ENCODE data around the gene BRIP1. TPM values are rescaled to one million over a fixed set of nuclear protein-coding genes. Genes with fewer than 3 reads are reported as not detected.
"Not testable (repeated sequence)": the region's sequence is repeated elsewhere in the genome, so short reads cannot be mapped to it uniquely, and the experiment has no call there.

BRIP1 gene
- total RNA-seq, 1 donor from 2014 or later = 17.2 TPM

GRCh38 chr17:61684818-61685217 is 178.5 kb downstream of the BRIP1 start:
- Mint-ChIP-seq H3K27me3 (no peaks in the 10 kb centered on the region), H3K36me3 (ENCODE audit: low read depth) (peaks cover 30% of the 10 kb centered on the region), H3K4me1 (no peaks in the 10 kb centered on the region), H3K9me3 (no peaks in the 10 kb centered on the region), H3K4me3 (no peak overlapping the region), H3K27ac (no peak overlapping the region)
- intact Hi-C loops (cut with micrococcal nuclease) = no loop called here
- no peak for DNase-seq

DNA sequence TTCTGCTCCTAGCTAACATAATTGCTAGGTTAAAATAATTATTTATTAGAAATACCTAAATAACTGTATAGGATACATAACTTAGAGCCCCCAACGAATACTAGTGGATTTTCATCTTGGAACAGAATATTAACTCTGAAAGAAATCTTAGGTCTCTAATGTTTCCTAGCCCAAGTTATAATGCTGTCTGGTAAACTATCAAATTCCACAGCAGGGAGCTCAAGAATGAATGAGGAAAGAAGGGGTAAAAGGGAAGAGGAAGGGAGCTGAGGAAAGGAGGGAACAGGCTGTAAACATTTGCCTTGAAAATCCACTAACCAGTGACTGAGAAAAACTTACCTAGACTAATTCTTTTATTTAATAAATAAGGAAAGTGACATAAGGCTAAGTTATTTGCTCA is 179.2 kb downstream of the BRIP1 start:
- no peak overlapping the region for H3K4me3 Mint-ChIP-seq
- H3K4me1 Mint-ChIP-seq = no peaks in the 10 kb centered on the region
- no peaks in the 10 kb centered on the region for H3K9me3 Mint-ChIP-seq
- H3K36me3 Mint-ChIP-seq (ENCODE audit: low read depth) = peaks cover 25% of the 10 kb centered on the region
- intact Hi-C loops (cut with micrococcal nuclease) = no loop called here
- no peak for DNase-seq
- no peak overlapping the region for H3K27ac Mint-ChIP-seq
- no peaks in the 10 kb centered on the region for H3K27me3 Mint-ChIP-seq

- Mint-ChIP-seq H3K9me3 (no peaks in the 10 kb centered on the region), H3K4me1 (no peaks in the 10 kb centered on the region), H3K4me3 (no peak overlapping the region), H3K27me3 (no peaks in the 10 kb centered on the region), H3K27ac (no peak overlapping the region), H3K36me3 (ENCODE audit: low read depth) (peaks cover 21% of the 10 kb centered on the region)
- DNase-seq = no peak
- intact Hi-C loops (cut with micrococcal nuclease) = no loop called here
Measured at GRCh38 chr17:61683466-61683865, 179.9 kb downstream of the BRIP1 start.

DNA sequence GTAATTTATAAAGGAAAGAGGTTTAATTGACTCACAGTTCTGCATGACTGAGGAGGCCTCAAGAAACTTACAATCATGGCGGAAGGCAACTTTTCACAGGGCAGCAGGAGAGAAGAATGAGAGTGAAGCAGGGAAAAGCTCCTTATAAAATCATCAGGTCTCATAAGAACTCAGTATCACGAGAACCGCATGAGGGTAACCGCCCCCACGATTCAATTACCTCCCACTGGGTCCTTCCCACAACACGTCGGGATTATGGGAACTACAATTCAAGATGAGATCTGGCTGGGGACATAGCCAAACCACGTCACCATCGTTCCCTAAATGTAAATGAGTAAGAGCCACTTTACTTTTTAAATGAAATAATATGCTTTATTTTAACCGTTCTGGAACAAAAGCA is 182.4 kb downstream of the BRIP1 start:
- peaks cover 4% of the 10 kb centered on the region for H3K27me3 Mint-ChIP-seq
- no peak overlapping the region for H3K27ac Mint-ChIP-seq
- peaks cover 8% of the 10 kb centered on the region for H3K36me3 Mint-ChIP-seq (ENCODE audit: low read depth)
- DNase-seq = no peak
- intact Hi-C loops (cut with micrococcal nuclease) = no loop called here
- H3K9me3 Mint-ChIP-seq = no peaks in the 10 kb centered on the region
- no peaks in the 10 kb centered on the region for H3K4me1 Mint-ChIP-seq
- H3K4me3 Mint-ChIP-seq = no peak overlapping the region

GRCh38 chr17:61678339-61678738 is 185.0 kb downstream of the BRIP1 start:
- no peak for DNase-seq
- Mint-ChIP-seq H3K36me3 (ENCODE audit: low read depth) (peaks cover 1% of the 10 kb centered on the region), H3K27me3 (peaks cover 6% of the 10 kb centered on the region), H3K9me3 (no peaks in the 10 kb centered on the region), H3K27ac (no peak overlapping the region), H3K4me1 (no peaks in the 10 kb centered on the region), H3K4me3 (no peak overlapping the region)
- intact Hi-C loops (cut with micrococcal nuclease) = no loop called here

- H3K36me3 Mint-ChIP-seq (ENCODE audit: low read depth); H3K9me3 Mint-ChIP-seq; intact Hi-C loops (cut with micrococcal nuclease); H3K4me3 Mint-ChIP-seq; H3K27me3 Mint-ChIP-seq; H3K4me1 Mint-ChIP-seq; H3K27ac Mint-ChIP-seq; DNase-seq: not testable (repeated sequence)
Measured at GRCh38 chr17:61677150-61677811, 186.0 kb downstream of the BRIP1 start.

DNA sequence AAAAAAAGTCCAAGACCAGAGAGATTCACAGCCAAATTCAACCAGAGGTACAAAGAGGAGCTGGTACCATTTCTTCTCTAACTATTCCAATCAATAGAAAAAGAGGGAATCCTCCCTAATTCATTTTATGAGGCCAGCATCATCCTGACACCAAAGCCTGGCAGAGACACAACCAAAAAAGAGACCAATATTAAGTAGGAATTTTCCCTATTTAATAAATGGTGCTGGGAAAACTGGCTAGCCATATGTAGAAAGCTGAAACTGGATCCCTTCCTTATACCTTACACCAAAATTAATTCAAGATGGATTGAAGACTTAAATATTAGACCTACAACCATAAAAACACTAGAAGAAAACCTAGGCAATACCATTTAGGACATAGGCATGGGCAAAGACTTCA is 186.8 kb downstream of the BRIP1 start:
- H3K27me3 Mint-ChIP-seq; H3K27ac Mint-ChIP-seq; H3K4me1 Mint-ChIP-seq; intact Hi-C loops (cut with micrococcal nuclease); H3K4me3 Mint-ChIP-seq; H3K36me3 Mint-ChIP-seq (ENCODE audit: low read depth); H3K9me3 Mint-ChIP-seq; DNase-seq: not testable (repeated sequence)

DNA sequence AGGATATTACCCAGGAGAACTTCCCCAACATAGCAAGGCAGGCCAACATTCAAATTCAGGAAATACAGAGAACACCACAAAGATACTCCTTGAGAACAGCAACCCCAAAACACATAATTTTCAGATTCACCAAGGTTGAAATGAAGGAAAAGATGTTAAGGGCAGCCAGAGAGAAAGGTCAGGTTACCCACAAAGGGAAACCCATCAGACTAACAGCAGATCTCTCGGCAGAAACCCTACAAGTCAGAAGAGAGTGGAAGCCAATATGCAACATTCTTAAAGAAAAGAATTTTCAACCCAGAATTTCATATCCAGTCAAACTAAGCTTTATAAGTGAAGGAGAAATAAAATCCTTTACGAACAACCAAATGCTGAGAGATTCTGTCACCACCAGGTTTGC is 188.7 kb downstream of the BRIP1 start:
- H3K4me1 Mint-ChIP-seq; H3K9me3 Mint-ChIP-seq; H3K27ac Mint-ChIP-seq; H3K4me3 Mint-ChIP-seq; DNase-seq; H3K27me3 Mint-ChIP-seq; intact Hi-C loops (cut with micrococcal nuclease); H3K36me3 Mint-ChIP-seq (ENCODE audit: low read depth): not testable (repeated sequence)

DNA sequence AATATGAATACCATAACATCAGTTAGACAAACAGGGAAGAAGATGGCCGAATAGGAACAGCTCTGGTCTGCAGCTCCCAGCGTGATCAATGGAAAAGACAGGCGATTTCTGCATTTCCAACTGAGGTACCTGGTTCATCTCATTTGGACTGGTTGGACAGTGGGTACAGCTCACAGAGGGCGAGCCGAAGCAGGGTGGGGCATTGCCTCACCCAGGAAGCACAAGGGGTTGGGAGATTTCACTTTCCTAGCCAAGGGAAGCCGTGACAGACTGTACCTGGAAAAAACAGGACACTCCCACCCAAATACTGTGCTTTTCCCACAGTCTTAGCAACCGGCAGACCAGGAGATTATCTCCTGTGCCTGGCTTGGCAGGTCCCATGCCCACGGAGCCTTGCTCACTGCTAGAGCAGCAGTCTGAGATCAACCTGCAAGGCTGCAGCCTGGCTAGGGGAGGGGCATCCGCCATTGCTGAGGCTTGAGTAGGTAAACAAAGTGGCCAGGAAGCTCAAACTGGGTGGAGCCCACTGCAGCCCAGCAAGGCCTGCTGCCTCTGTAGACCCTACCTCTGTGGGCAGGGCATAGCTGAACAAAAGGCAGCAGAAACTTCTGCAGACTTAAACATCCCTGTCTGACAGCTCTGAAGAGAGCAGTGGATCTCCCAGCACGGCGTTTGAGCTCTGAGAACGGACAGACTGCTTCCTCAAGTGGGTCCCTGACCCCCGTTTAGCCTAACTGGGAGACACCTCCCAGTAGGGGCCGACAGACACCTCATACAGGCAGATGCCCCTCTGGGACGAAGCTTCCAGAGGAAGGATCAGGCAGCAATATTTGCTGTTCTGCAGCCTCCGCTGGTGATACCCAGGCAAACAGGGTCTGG is 190.1 kb downstream of the BRIP1 start:
- intact Hi-C loops (cut with micrococcal nuclease); H3K36me3 Mint-ChIP-seq (ENCODE audit: low read depth); H3K9me3 Mint-ChIP-seq; H3K27ac Mint-ChIP-seq; DNase-seq; H3K4me3 Mint-ChIP-seq; H3K4me1 Mint-ChIP-seq; H3K27me3 Mint-ChIP-seq: not testable (repeated sequence)

DNA sequence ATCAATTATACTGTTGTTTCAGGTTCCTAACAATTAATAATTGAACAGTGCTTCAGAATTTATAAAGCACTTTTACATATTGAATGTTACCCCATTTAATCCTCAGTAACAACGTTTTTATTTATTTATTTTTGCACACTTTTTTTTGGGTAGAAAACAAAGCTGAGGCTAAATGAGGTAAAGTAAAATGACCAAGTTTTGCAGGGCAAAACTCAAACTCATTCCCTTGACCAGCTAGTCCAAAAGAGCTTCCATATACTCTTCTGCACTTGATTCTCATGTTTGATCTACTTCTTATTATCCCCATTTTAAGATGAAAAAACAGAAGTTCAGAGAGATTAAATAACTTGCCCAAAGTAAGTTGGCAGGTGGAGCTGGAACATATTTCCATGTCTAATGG is 191.2 kb downstream of the BRIP1 start:
- Mint-ChIP-seq H3K36me3 (ENCODE audit: low read depth) (no peaks in the 10 kb centered on the region), H3K27me3 (peaks cover 5% of the 10 kb centered on the region), H3K27ac (no peak overlapping the region), H3K9me3 (no peaks in the 10 kb centered on the region), H3K4me1 (no peaks in the 10 kb centered on the region), H3K4me3 (no peak overlapping the region)
- no peak for DNase-seq
- intact Hi-C loops (cut with micrococcal nuclease) = no loop called here

DNA sequence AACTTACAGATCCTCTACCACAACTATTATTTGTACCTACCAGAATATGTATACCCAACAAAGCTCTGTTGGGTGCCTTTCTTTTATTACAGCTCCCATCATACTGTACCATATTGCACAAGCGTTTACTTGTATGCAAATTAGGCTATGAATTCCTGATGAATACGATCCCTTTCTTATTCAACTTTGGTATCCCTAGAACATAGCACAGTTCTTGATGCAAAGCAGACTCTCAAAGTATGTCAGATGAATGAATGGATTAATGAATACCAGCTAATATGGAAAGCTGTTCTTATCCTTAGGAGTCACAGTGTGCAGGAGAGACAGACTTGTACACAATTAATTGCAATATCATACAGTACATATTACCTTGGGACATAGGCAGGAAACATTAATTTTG is 192.6 kb downstream of the BRIP1 start:
- Mint-ChIP-seq H3K9me3 (no peaks in the 10 kb centered on the region), H3K4me3 (no peak overlapping the region), H3K27me3 (peaks cover 2% of the 10 kb centered on the region), H3K27ac (no peak overlapping the region), H3K4me1 (no peaks in the 10 kb centered on the region), H3K36me3 (ENCODE audit: low read depth) (no peaks in the 10 kb centered on the region)
- intact Hi-C loops (cut with micrococcal nuclease) = no loop called here
- no peak for DNase-seq

DNA sequence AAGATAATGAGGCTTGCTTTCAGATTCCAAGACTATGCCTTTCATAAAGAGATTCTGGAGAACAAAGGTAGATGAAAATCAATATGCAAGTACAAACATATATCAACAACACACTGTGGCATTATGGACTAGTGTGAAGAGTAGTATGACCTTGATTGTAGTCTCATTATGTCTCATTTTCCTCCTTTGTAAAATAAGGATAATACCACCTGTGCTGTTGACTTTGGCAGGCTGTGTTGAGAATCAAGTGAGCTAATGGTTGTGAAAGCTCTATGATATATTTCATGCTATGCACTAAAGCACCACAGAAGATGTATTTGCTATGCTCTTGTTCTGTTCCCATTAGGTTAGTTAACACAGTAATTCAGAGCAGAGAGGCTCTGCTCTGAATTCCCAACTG is 193.8 kb downstream of the BRIP1 start:
- no peaks in the 10 kb centered on the region for H3K36me3 Mint-ChIP-seq (ENCODE audit: low read depth)
- no peaks in the 10 kb centered on the region for H3K9me3 Mint-ChIP-seq
- no peaks in the 10 kb centered on the region for H3K4me1 Mint-ChIP-seq
- peaks cover 3% of the 10 kb centered on the region for H3K27me3 Mint-ChIP-seq
- H3K4me3 Mint-ChIP-seq = no peak overlapping the region
- no peak overlapping the region for H3K27ac Mint-ChIP-seq
- DNase-seq = no peak
- intact Hi-C loops (cut with micrococcal nuclease) = no loop called here

DNA sequence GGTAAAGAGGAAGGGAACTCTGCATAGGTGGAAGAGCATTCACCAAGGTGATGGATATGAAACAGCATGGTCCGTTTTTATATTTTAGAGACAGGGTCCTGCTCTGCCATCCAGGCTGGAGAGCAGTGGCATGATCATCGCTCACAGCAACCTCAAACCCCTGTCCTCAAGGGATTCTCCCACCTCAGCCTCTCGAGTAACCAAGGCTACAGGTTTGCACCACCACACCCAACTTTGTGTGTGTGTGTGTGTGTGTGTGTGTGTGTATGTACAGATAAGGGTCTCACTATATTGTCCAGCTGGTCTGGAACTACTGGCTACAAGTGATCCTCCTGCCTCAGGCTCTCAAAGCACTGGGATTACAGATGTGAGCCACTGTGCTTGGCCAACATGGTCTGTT is 194.8 kb downstream of the BRIP1 start:
- DNase-seq = no peak
- H3K4me1 Mint-ChIP-seq = no peaks in the 10 kb centered on the region
- H3K36me3 Mint-ChIP-seq (ENCODE audit: low read depth) = no peaks in the 10 kb centered on the region
- H3K27me3 Mint-ChIP-seq = peaks cover 5% of the 10 kb centered on the region
- H3K9me3 Mint-ChIP-seq = no peaks in the 10 kb centered on the region
- no peak overlapping the region for H3K4me3 Mint-ChIP-seq
- H3K27ac Mint-ChIP-seq = no peak overlapping the region
- intact Hi-C loops (cut with micrococcal nuclease) = no loop called here

- DNase-seq; H3K27ac Mint-ChIP-seq; H3K4me3 Mint-ChIP-seq; H3K4me1 Mint-ChIP-seq; H3K36me3 Mint-ChIP-seq (ENCODE audit: low read depth); intact Hi-C loops (cut with micrococcal nuclease); H3K9me3 Mint-ChIP-seq: not testable (repeated sequence)
- peaks cover 16% of the 10 kb centered on the region for H3K27me3 Mint-ChIP-seq
Measured at GRCh38 chr17:61666406-61667088, 196.8 kb downstream of the BRIP1 start.

All from activated CD4-positive, alpha-beta T cell treated with anti-CD3 and anti-CD28 coated beads, Interleukin-2, amount 10 ng/mL, durations not matched to agents 24 days and 14 days (primary cell).